ENCODE results near the gene MACROD2.

The MACROD2 gene

GRCh38 chr20:14030991-14031390 lies 35.7 kb downstream of the MACROD2 start:
- TF ChIP-seq SIN3A (IDR thresholded peaks at IDR 0.05; ENCODE audit: borderline replicate concordance, insufficient read depth, low read length) (no peak), REST (IDR thresholded peaks at IDR 0.05; ENCODE audit: insufficient read depth in 1 of 2, low read depth in 2 of 2, low read length in 2 of 2) (no peak), POLR2AphosphoS5 (IDR thresholded peaks at IDR 0.05; ENCODE audit: low read depth, low read length) (no peak)

- TF ChIP-seq FOXP2 (optimal IDR thresholded peaks at IDR 0.05; ENCODE audit: borderline replicate concordance, extremely low read depth, extremely low read length, insufficient read depth) (no peak), TAF1 (IDR thresholded peaks at IDR 0.05; ENCODE audit: borderline replicate concordance, insufficient read depth, low read length) (no peak), REST (IDR thresholded peaks at IDR 0.05; ENCODE audit: insufficient read depth in 1 of 2, low read depth in 2 of 2, low read length in 2 of 2) (no peak)
These were observed 38.0 kb downstream of the MACROD2 start for GRCh38 chr20:14033310-14033709.

- TF ChIP-seq POLR2AphosphoS5 (IDR thresholded peaks at IDR 0.05; ENCODE audit: low read depth, low read length) (no peak), TAF1 (IDR thresholded peaks at IDR 0.05; ENCODE audit: borderline replicate concordance, insufficient read depth, low read length) (no peak), FOXP2 (optimal IDR thresholded peaks at IDR 0.05; ENCODE audit: borderline replicate concordance, extremely low read depth, extremely low read length, insufficient read depth) (no peak), REST (IDR thresholded peaks at IDR 0.05; ENCODE audit: insufficient read depth in 1 of 2, low read depth in 2 of 2, low read length in 2 of 2) (no peak), SIN3A (IDR thresholded peaks at IDR 0.05; ENCODE audit: borderline replicate concordance, insufficient read depth, low read length) (no peak)
These were observed 41.3 kb downstream of the MACROD2 start for GRCh38 chr20:14036567-14036966.

- TF ChIP-seq REST (IDR thresholded peaks at IDR 0.05; ENCODE audit: insufficient read depth in 1 of 2, low read depth in 2 of 2, low read length in 2 of 2) (no peak), SIN3A (IDR thresholded peaks at IDR 0.05; ENCODE audit: borderline replicate concordance, insufficient read depth, low read length) (no peak), TAF1 (IDR thresholded peaks at IDR 0.05; ENCODE audit: borderline replicate concordance, insufficient read depth, low read length) (no peak), FOXP2 (optimal IDR thresholded peaks at IDR 0.05; ENCODE audit: borderline replicate concordance, extremely low read depth, extremely low read length, insufficient read depth) (no peak), POLR2AphosphoS5 (IDR thresholded peaks at IDR 0.05; ENCODE audit: low read depth, low read length) (no peak)
These were observed 51.2 kb downstream of the MACROD2 start for GRCh38 chr20:14046534-14046933.

GRCh38 chr20:14049111-14049510 lies 53.8 kb downstream of the MACROD2 start:
- no peak for TF ChIP-seq FOXP2 (optimal IDR thresholded peaks at IDR 0.05; ENCODE audit: borderline replicate concordance, extremely low read depth, extremely low read length, insufficient read depth)
- TF ChIP-seq POLR2AphosphoS5 (IDR thresholded peaks at IDR 0.05; ENCODE audit: low read depth, low read length) = no peak
- no peak for TF ChIP-seq TAF1 (IDR thresholded peaks at IDR 0.05; ENCODE audit: borderline replicate concordance, insufficient read depth, low read length)
- TF ChIP-seq REST (IDR thresholded peaks at IDR 0.05; ENCODE audit: insufficient read depth in 1 of 2, low read depth in 2 of 2, low read length in 2 of 2) = no peak
- no peak for TF ChIP-seq SIN3A (IDR thresholded peaks at IDR 0.05; ENCODE audit: borderline replicate concordance, insufficient read depth, low read length)
